HG03097 (cell line): ENCODE results near the gene LRP1-AS.

Source experiments
- ATAC-seq: cut with Tn5 transposase; IDR thresholded peaks from one replicate; pipeline ENCODE4 v1.9.1; 2021; ENCODE audit not compliant: unreplicated experiment, low FRiP score

LRP1-AS gene

DNA sequence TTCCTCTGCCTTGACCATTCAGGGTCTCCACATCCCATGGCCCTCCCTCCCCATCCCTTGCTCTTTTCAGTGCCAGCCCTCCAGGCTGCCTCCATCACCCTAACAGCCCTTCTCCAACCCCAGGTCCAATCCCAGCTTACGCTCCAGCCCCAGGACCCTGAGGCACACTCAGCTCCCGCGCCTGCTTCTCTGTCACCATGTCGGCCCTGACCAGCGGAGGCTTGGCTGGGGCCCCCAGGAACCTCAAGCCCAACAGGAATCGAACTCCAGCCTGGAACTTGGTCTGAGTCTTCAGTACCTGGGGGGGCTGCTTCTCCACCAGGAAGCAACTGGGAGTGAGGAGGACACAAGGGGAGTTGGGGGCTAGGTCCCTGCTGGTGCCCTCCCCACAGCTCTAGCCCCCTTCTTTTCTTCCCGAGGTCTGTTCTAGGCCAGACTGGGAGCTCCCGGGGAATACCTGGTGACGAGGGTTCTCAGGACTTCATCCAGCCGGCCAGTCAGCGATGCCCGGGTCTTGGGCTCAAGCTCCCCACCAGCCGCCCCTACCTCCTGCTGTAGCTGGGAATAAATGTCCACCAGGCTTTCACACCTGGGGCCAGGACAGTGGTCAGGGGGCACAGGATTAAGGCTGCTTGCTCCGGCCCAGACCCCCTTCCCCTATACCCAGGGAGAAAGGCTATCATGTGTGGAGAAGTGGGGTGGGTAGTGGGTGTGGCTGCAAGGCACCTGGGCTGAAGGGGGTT is 42.2 kb downstream of the LRP1-AS start:
- no peak for ATAC-seq

DNA sequence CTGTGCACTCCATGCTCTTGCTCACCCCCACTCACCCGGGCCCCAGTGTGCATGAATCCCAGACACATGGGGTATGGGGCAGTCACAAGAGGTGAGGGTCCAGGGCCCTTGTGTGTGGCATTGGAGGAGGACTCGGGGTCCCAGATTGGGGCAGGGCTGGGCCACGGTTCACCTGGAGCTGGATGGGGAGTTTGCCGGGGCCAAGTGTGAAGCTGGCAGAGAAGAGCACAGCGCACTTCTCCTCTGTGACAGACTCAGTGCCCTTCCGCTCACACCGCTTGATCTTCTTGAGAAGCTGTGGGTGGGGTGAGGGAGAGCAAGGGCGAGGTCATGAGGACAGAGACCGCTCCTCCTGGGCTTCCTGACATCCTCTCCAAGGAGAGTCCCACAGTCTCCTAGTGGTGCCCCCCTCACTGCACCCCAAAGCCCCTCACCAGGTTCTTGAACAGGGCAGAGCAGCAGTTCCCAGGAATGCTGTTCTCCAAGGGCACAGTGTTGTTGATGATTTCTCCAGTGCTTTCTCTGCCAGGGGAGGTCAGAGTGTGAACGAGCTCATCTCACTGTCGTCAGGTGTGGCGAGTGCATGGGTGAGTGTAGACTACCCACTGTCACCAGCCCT is 43.0 kb downstream of the LRP1-AS start:
- no peak for ATAC-seq

DNA sequence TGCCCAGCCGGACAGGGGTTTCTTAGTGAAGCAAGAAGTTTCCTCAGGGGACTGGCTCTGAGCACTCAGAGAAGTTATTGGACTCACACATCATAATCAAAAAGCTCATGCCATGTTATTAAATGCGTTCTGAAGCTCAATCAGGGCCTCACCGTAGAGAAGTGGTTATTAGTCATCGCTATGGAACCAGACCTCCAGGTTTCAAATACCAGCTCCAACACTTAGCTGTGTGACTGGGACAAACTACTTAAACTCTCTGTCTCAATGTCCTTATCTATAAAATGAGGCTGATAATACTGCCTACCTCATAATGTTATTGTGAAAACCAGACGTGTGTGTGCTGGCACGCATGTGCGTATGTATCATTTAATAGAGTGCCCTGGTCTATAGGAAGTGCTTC is 43.6 kb downstream of the LRP1-AS start:
- no peak for ATAC-seq

- ATAC-seq = no peak
These were observed 45.3 kb downstream of the LRP1-AS start for GRCh38 chr12:57101892-57102695.

- ATAC-seq = no peak
These were observed 47.7 kb downstream of the LRP1-AS start for GRCh38 chr12:57099766-57100165.

DNA sequence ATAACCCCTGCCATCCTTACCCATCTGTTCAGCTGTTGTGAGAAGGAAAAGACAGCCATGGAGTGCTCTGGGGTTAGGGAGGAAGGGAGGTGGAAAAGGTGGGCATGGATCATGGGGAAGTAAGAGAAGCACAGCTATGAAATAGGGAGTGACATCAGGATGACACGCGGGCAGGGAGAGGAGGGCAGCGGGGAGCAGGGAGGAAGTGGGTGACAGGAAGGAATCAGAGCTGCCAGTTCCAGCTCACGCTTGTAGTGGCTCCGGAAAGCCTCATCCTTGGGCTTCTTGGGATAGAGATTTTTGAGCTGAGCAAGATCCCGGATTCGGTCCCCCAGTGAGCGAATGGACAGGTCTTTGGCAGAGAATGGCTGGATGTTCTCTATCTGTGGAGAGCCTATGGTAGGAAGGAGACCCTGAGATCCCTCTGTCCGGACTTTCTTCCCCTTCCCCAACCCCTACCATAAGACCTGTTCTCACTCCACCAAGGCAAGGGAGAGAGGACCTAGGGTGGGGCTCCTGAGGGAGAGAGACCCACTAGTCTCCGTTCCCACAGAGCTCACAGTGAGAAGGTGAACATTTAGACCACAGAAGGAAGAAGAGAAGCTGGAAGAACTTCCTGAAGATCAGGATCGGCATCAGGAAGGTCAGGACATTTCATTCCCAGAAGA is 48.2 kb downstream of the LRP1-AS start:
- no peak for ATAC-seq

GRCh38 chr12:57098546-57098945 is 48.9 kb downstream of the LRP1-AS start:
- no peak for ATAC-seq

DNA sequence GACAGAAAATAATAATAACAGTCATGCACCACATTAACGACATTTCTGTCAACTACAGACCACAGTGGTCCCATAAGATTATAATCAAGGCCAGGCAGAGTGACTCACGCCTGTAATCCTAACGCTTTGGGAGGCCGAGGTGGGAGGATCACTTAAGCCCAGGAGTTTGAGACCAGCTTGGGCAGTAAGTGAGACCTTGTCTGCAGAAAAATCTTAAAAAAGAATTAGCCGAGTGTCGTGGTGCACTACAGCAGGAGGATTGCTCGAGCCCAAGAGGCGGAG is 49.9 kb downstream of the LRP1-AS start:
- ATAC-seq = no peak

GRCh38 chr12:57096748-57097553 is 50.5 kb downstream of the LRP1-AS start:
- no peak for ATAC-seq

GRCh38 chr12:57096099-57096572 is 51.3 kb downstream of the LRP1-AS start:
- no peak for ATAC-seq

- ATAC-seq = no peak
These were observed 52.0 kb downstream of the LRP1-AS start for GRCh38 chr12:57095440-57095839.
